Naive thymus-derived CD4-positive, alpha-beta T cell (primary cell): Measurements from ENCODE around the gene TAF11. TPM values are rescaled to one million over a fixed set of nuclear protein-coding genes. Genes with fewer than 3 reads are reported as not detected.

ENCODE experiments used
- ATAC-seq: fragments of 150-1000 bp; cut with Tn5 transposase; 2 replicates; pipeline ENCODE4 v1.10.0; 2021; ENCODE audit warnings: mild to moderate bottlenecking, moderate library complexity
- CTCF ChIA-PET: fragments of 350-600 bp; sonication (Branson Sonifier 250); formaldehyde crosslinking; loops from one replicate; lab custom pipeline; 2021; ENCODE audit warnings: antibody characterized with exemption; lab: Charles Lee
- POLR2A ChIA-PET: fragments of 350-600 bp; sonication (Branson Sonifier 250); formaldehyde crosslinking; loops from one replicate; lab custom pipeline; 2021; ENCODE audit warnings: antibody characterized with exemption, inconsistent platforms; lab: Charles Lee
- DNase-seq, 9 donors: peaks; one replicate each; pipeline versions ENCODE4 v3.0.0 to v3.0.0-alpha.2; 2020 to 2022; ENCODE audit warnings: mixed read lengths in 1 of 9
- H3K27ac ChIP-seq: one replicate; pipeline ENCODE4 v1.7.0; 2013; ENCODE audit warnings: mild to moderate bottlenecking, low read depth, low read length, moderate library complexity
- H3K27me3 ChIP-seq, 2 donors: one replicate each; pipeline ENCODE4 v1.7.0; 2013; ENCODE audit warnings: low read length in 2 of 2, mild to moderate bottlenecking in 2 of 2, moderate library complexity in 2 of 2; ENCODE audit not compliant: control insufficient read depth in 2 of 2, insufficient read depth in 2 of 2
- H3K36me3 ChIP-seq, 3 experiments: 1 replicate in 2 of 3; 2 replicates in 1 of 3; pipeline ENCODE4 v1.7.0; 2013; ENCODE audit warnings: low read length in 3 of 3, mild to moderate bottlenecking in 3 of 3, moderate library complexity in 1 of 3; ENCODE audit not compliant: insufficient read depth in 3 of 3, control insufficient read depth in 2 of 3
- H3K4me1 ChIP-seq, 2 donors: one replicate each; pipeline ENCODE4 v1.7.0; 2013; ENCODE audit warnings: low read length in 2 of 2, mild to moderate bottlenecking in 2 of 2, moderate library complexity in 1 of 2; ENCODE audit not compliant: control insufficient read depth in 2 of 2, insufficient read depth in 2 of 2
- H3K4me3 ChIP-seq: 2 replicates; pipeline ENCODE4 v1.7.0; 2013; ENCODE audit warnings: mild to moderate bottlenecking, low read length
- H3K9me3 ChIP-seq, 3 experiments: 1 replicate in 2 of 3; 2 replicates in 1 of 3; pipeline ENCODE4 v1.7.0; 2013; ENCODE audit warnings: low read length in 3 of 3; ENCODE audit not compliant: control insufficient read depth in 2 of 3
- H3K27ac Mint-ChIP-seq, 9 donors: one replicate each; pipeline ENCODE4 v1.8.0; 2020 to 2022; ENCODE audit warnings: mixed read lengths in 9 of 9, mild to moderate bottlenecking in 8 of 9, moderate library complexity in 5 of 9, inconsistent platforms in 2 of 9
- H3K27me3 Mint-ChIP-seq, 5 donors: one replicate each; pipeline ENCODE4 v1.8.0; 2021 to 2022; ENCODE audit warnings: mixed read lengths in 5 of 5, mild to moderate bottlenecking in 1 of 5
- H3K36me3 Mint-ChIP-seq, 5 donors: one replicate each; pipeline ENCODE4 v1.8.0; 2020 to 2022; ENCODE audit warnings: mixed read lengths in 5 of 5, mild to moderate bottlenecking in 3 of 5, inconsistent platforms in 1 of 5
- H3K4me1 Mint-ChIP-seq, 7 donors: one replicate each; pipeline ENCODE4 v1.8.0; 2020 to 2022; ENCODE audit warnings: mixed read lengths in 7 of 7, mild to moderate bottlenecking in 3 of 7, inconsistent platforms in 1 of 7
- H3K4me3 Mint-ChIP-seq, 10 donors: one replicate each; pipeline ENCODE4 v1.8.0; 2020 to 2022; ENCODE audit warnings: mild to moderate bottlenecking in 10 of 10, mixed read lengths in 10 of 10, moderate library complexity in 6 of 10, inconsistent platforms in 2 of 10
- H3K9me3 Mint-ChIP-seq, 11 donors: one replicate each; pipeline ENCODE4 v1.8.0; 2020 to 2022; ENCODE audit warnings: mixed read lengths in 11 of 11, mild to moderate bottlenecking in 4 of 11, inconsistent platforms in 1 of 11, moderate library complexity in 1 of 11
- intact Hi-C, 2 donors: fragments of 100-400 bp; cut with micrococcal nuclease; formaldehyde crosslinking; loops; one replicate each; pipeline ENCODE4 v1.15.1; 2023
- polyA plus RNA-seq, 2 donors: library from polyadenylated mRNA; unstranded; fragments of 300-500 nt; fragmentation: Illumina TruSeq; gene quantifications; one replicate each; pipeline ENCODE4 v1.2.3, GENCODE V29; 2021
- total RNA-seq, 6 experiments: library from RNA in 5 of 6; stranded (reverse) in 5 of 6; gene quantifications; 1 replicate in 5 of 6; 2 replicates in 1 of 6; pipeline ENCODE4 v1.2.3 and lab custom pipeline; 2021 to 2026

Gene TAF11
- total and polyA plus RNA-seq, 7 experiments from 2014 or later = 17.3 to 35.1 (median 28.5) TPM

DNA sequence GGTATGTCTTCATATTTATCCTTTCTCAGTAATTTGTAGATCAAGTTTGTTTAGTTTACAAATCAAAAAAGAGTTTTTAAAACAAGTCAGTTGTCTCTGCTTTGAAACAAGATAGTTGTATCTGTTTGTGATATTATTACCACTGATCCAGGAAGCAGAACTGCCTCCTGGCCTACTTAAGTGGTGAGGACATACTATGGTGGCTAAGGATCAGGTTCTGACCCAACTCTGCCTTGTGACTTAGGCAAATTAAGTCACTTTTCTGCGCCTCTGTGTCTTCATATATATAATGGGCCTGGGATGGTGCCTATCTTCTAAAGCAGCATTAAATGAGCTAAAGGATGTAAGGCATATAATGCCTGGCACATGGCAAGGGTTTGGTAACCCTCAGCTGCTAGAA is 9.9 kb upstream of the TAF11 start:
- no peaks in the 10 kb centered on the region for H3K4me1 ChIP-seq
- H3K27me3 Mint-ChIP-seq = peaks cover 0 to 6% (median 0%) of the 10 kb centered on the region in 5 donors
- no peak overlapping the region for H3K27ac Mint-ChIP-seq
- POLR2A ChIA-PET = interaction anchor here (0.6 to 1.3 kb wide), 2 partner anchors 10 to 145 kb away, joined by 3 to 5 read pairs; partner anchors contain the start of gene TAF11
- H3K4me1 Mint-ChIP-seq = peaks cover 0 to 8% (median 4%) of the 10 kb centered on the region in 7 donors
- intact Hi-C loops = no loop called here
- H3K9me3 Mint-ChIP-seq = no peaks in the 10 kb centered on the region
- CTCF ChIA-PET = no interaction called here
- no peaks in the 10 kb centered on the region for H3K9me3 ChIP-seq
- ATAC-seq = no peak
- no peak overlapping the region for H3K4me3 Mint-ChIP-seq
- no peaks in the 10 kb centered on the region for H3K36me3 ChIP-seq
- peaks cover 0 to 5% (median 3%) of the 10 kb centered on the region in 5 donors for H3K36me3 Mint-ChIP-seq
- H3K27me3 ChIP-seq = no peaks in the 10 kb centered on the region
- DNase-seq = no peak
- H3K4me3 ChIP-seq = no peak overlapping the region
- no peak overlapping the region for H3K27ac ChIP-seq

DNA sequence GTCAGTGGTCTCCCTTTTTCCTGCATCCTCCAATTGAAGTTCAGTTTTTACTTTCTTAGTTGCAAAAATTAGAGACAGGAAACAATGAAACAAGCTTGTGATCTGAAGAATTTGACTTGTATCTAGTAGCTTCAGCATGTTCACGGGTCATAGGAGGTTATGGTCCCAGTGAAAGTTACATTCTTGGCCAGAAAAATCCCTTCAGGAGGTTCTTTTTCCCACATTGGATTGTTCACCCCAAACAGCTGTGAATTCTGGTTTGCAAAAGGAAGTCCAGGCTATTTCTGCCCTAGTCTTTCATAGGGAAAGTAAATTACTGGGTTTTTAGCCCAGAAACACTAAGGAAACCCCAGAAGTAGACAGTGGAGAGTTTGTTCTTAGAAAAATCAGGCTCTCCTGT is 9.3 kb upstream of the TAF11 start:
- Mint-ChIP-seq H3K36me3 (peaks cover 0 to 4% (median 3%) of the 10 kb centered on the region in 5 donors), H3K4me3 (no peak overlapping the region), H3K4me1 (peaks cover 2 to 12% (median 7%) of the 10 kb centered on the region in 7 donors), H3K27ac (no peak overlapping the region), H3K27me3 (peaks cover 0 to 6% (median 0%) of the 10 kb centered on the region in 5 donors), H3K9me3 (no peaks in the 10 kb centered on the region)
- Histone ChIP-seq H3K27me3 (no peaks in the 10 kb centered on the region), H3K4me3 (no peak overlapping the region), H3K4me1 (no peaks in the 10 kb centered on the region), H3K36me3 (no peaks in the 10 kb centered on the region), H3K9me3 (no peaks in the 10 kb centered on the region), H3K27ac (no peak overlapping the region)
- ChIA-PET POLR2A (no interaction called here), CTCF (no interaction called here)
- ATAC-seq (no peak), DNase-seq (no peak)
- intact Hi-C loops = no loop called here

DNA sequence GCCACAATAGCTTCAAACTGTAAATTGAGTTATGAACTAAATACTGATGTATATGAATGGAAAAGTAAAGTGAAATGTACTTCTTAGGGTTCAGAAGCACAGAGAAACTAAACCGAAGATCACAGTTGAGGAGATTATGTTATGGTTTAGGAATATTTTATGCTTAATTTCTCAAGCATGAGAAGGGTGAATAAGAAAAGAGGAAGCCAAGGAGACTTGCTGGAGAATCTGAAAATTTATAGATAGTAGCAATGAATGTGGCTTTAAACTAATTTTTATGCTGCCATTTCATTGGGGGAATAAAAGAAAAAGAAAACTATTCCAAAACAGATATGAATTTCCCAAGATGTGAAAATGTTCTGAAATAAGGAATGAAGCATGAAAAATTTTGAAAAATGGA is 6.9 kb upstream of the TAF11 start:
- Histone ChIP-seq H3K4me1 (peaks cover 6 to 8% of the 10 kb centered on the region in 2 donors), H3K27me3 (no peaks in the 10 kb centered on the region), H3K27ac (no peak overlapping the region), H3K4me3 (no peak overlapping the region), H3K9me3 (no peaks in the 10 kb centered on the region), H3K36me3 (no peaks in the 10 kb centered on the region)
- DNase-seq = no peak
- POLR2A ChIA-PET = no interaction called here
- H3K4me1 Mint-ChIP-seq = peaks cover 15 to 30% (median 23%) of the 10 kb centered on the region in 7 donors
- intact Hi-C loops = no loop called here
- H3K27ac Mint-ChIP-seq = no peak overlapping the region
- ATAC-seq = no peak
- CTCF ChIA-PET = no interaction called here
- H3K9me3 Mint-ChIP-seq = no peaks in the 10 kb centered on the region
- peaks cover 0 to 3% (median 0%) of the 10 kb centered on the region in 5 donors for H3K36me3 Mint-ChIP-seq
- peaks cover 0 to 13% (median 0%) of the 10 kb centered on the region in 5 donors for H3K27me3 Mint-ChIP-seq
- H3K4me3 Mint-ChIP-seq = no peak overlapping the region

DNA sequence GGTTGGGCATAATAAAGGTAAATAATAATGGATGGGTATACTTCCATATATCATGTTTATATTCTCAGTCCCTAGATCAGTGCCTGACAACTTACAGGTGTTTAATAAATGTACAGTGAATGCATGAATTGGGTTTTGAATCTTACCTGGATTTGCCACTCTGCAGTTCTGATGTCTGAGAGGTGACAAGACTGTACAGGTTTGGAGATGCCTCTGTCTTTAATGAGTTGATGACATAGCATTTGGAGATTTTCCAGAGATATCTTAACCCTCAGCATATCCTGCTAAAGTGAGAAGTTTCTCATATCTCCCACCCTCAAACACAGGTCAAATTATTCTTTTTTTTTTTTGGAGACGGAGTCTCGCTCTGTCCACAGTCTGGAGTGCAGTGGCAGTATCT is 3.5 kb upstream of the TAF11 start:
- no peak for ATAC-seq
- H3K27me3 ChIP-seq = no peaks in the 10 kb centered on the region
- Mint-ChIP-seq H3K4me1 (peaks cover 28 to 55% (median 41%) of the 10 kb centered on the region in 7 donors), H3K27ac (peak overlapping the region in 5 of 9 donors; percentile 16 to 100 (median 58)), H3K4me3 (peak overlapping the region in 8 of 10 donors; percentile 24 to 100 (median 66)), H3K36me3 (peaks cover 0 to 5% (median 3%) of the 10 kb centered on the region in 5 donors), H3K9me3 (peaks cover 0 to 4% (median 0%) of the 10 kb centered on the region in 11 donors), H3K27me3 (peaks cover 0 to 19% (median 0%) of the 10 kb centered on the region in 5 donors)
- H3K27ac ChIP-seq = no peak overlapping the region
- intact Hi-C loops = no loop called here
- POLR2A ChIA-PET = interaction anchor here (1.5 kb wide), 1 partner anchor 22 kb away, joined by 3 read pairs; no protein-coding TSS in a partner anchor
- no peaks in the 10 kb centered on the region for H3K9me3 ChIP-seq
- no peak overlapping the region for H3K4me3 ChIP-seq
- CTCF ChIA-PET = no interaction called here
- H3K36me3 ChIP-seq = peaks cover 0 to 3% (median 0%) of the 10 kb centered on the region in 3 experiments
- peaks cover 15 to 18% of the 10 kb centered on the region in 2 donors for H3K4me1 ChIP-seq
- DNase-seq = no peak

- CTCF ChIA-PET = no interaction called here
- H3K36me3 Mint-ChIP-seq = peaks cover 0 to 5% (median 3%) of the 10 kb centered on the region in 5 donors
Measured at GRCh38 chr6:34890533-34890925, 2.7 kb upstream of the TAF11 start.

DNA sequence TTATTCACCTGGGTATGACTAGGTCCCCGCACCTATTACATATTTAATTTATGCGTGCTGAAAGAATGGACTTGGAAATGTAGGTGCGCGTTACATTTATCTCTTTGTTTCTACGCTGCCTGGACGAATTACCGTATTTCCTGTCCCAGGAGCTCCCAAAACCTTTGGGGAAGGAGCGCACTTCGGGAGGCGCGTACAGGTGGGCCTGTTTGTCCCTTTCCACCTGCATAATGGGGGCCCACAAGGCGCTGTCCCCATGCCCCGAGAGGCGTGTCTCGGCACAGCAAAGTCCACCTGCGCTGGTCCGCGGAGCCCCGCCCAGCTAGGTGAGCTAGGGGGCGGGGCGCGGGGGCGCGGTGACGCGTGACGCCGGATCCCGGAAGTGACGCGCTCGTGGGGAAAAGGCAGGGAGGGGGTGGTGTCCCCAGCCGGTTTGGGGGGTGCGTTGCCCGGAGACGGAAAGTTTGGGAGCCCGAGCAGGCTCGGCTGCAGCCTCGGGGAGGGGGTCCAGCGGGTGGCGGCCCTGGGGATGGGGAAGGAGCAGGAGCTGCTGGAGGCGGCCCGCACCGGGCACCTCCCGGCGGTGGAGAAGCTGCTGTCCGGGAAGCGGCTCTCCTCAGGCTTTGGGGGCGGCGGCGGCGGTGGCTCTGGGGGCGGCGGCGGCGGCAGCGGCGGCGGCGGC is 1.2 kb upstream of the TAF11 start, which contains the start of gene ANKS1A:
ANKS1A (plus strand) TSS at position 382 of the 682 bp plus-strand sequence; CDS start at position 530, 148 bp downstream.
- peak within 1 kb of the TSS; percentile 94 for H3K4me3 ChIP-seq
- H3K9me3 Mint-ChIP-seq = peaks cover 0 to 4% (median 0%) of the 10 kb centered on the region in 11 donors
- H3K27ac Mint-ChIP-seq = peak within 1 kb of the TSS; percentile 99 to 100 (median 100)
- peaks cover 0 to 10% (median 0%) of the 10 kb centered on the region in 3 experiments for H3K36me3 ChIP-seq
- POLR2A ChIA-PET = interaction anchor here (0.5 to 4.0 kb wide), 13 partner anchors 12 to 1435 kb away, joined by 3 to 44 read pairs (median 4); partner anchors contain the start of genes BLTP3A, HMGA1, SNRPC and ZBTB9
- ATAC-seq (peak; percentile 91), DNase-seq (peak; percentile 88 to 97 (median 92))
- no peaks in the 10 kb centered on the region for H3K27me3 ChIP-seq
- peaks cover 15 to 18% of the 10 kb centered on the region in 2 donors for H3K4me1 ChIP-seq
- H3K36me3 Mint-ChIP-seq = peaks cover 6 to 15% (median 11%) of the 10 kb centered on the region in 5 donors
- CTCF ChIA-PET = interaction anchor here (0.5 to 1.6 kb wide), 3 partner anchors 82 to 103 kb away, joined by 3 to 6 read pairs (median 4); partner anchors contain the start of gene BLTP3A
- H3K4me1 Mint-ChIP-seq = peaks cover 34 to 64% (median 47%) of the 10 kb centered on the region in 7 donors
- intact Hi-C loops = loop anchor here (1.0 to 5.0 kb wide), 16 partner anchors 23 to 1100 kb away; partner anchors contain the start of genes HMGA1 (in 2 of the 2), ILRUN (in 2 of the 2), ZNF76 (in 2 of the 2) and BLTP3A (in 1 of the 2)
- no peaks in the 10 kb centered on the region for H3K9me3 ChIP-seq
- H3K27ac ChIP-seq = peak within 1 kb of the TSS; percentile 95
- peak within 1 kb of the TSS; percentile 92 to 100 (median 100) for H3K4me3 Mint-ChIP-seq
- peaks cover 0 to 16% (median 0%) of the 10 kb centered on the region in 5 donors for H3K27me3 Mint-ChIP-seq

More at GRCh38 chr6:34890533-34890925, 2.7 kb upstream of the TAF11 start:
- peaks cover 0 to 19% (median 0%) of the 10 kb centered on the region in 5 donors for H3K27me3 Mint-ChIP-seq
- ATAC-seq (no peak), DNase-seq (no peak)
- H3K4me3 Mint-ChIP-seq = peak overlapping the region; percentile 86 to 100 (median 100)
- Histone ChIP-seq H3K4me3 (peak overlapping the region; percentile 50), H3K27ac (no peak overlapping the region), H3K4me1 (peaks cover 15 to 18% of the 10 kb centered on the region in 2 donors), H3K36me3 (peaks cover 0 to 3% (median 0%) of the 10 kb centered on the region in 3 experiments), H3K9me3 (no peaks in the 10 kb centered on the region), H3K27me3 (no peaks in the 10 kb centered on the region)
- peaks cover 0 to 4% (median 0%) of the 10 kb centered on the region in 11 donors for H3K9me3 Mint-ChIP-seq
- POLR2A ChIA-PET = interaction anchor here (1.5 kb wide), 1 partner anchor 22 kb away, joined by 3 read pairs; no protein-coding TSS in a partner anchor
- H3K27ac Mint-ChIP-seq = peak overlapping the region in 8 of 9 donors; percentile 5 to 100 (median 80)
- peaks cover 28 to 57% (median 41%) of the 10 kb centered on the region in 7 donors for H3K4me1 Mint-ChIP-seq
- intact Hi-C loops = no loop called here
